Activated gamma-delta T cell treated with Interleukin-2 at 50 U/mL for 16 hours (primary cell): ENCODE results near the gene PXDN.
"Not testable (repeated sequence)": the region's sequence is repeated elsewhere in the genome, so short reads cannot be mapped to it uniquely, and the experiment has no call there.

Experiments
- DNase-seq: peaks from one replicate; pipeline ENCODE4 v3.0.0-alpha.2; 2020

The PXDN gene

GRCh38 chr2:1744446-1745170 lies at the start of gene PXDN:
TSS of gene PXDN (minus strand) at chr2:1744515. CDS start at chr2:1744455, 60 bp downstream.
- no peak for DNase-seq

- DNase-seq = no peak
Measured at GRCh38 chr2:1793868-1794445, 49.6 kb upstream of the PXDN start.

- no peak for DNase-seq
Measured at GRCh38 chr2:1793001-1793867, 48.9 kb upstream of the PXDN start.

- no peak for DNase-seq
Measured at GRCh38 chr2:1791685-1792435, 47.5 kb upstream of the PXDN start.

GRCh38 chr2:1791006-1791605 lies 46.8 kb upstream of the PXDN start:
- no peak for DNase-seq

- DNase-seq = no peak
Measured at GRCh38 chr2:1790473-1790872, 46.2 kb upstream of the PXDN start.

GRCh38 chr2:1789610-1790009 lies 45.3 kb upstream of the PXDN start:
- DNase-seq = no peak

- DNase-seq = no peak
Measured at GRCh38 chr2:1788478-1788959, 44.2 kb upstream of the PXDN start.

- no peak for DNase-seq
Measured at GRCh38 chr2:1787755-1788477, 43.6 kb upstream of the PXDN start.

- no peak for DNase-seq
Measured at GRCh38 chr2:1784986-1785617, 40.8 kb upstream of the PXDN start.

GRCh38 chr2:1784087-1784486 lies 39.8 kb upstream of the PXDN start:
- peak; percentile 32 for DNase-seq

GRCh38 chr2:1782514-1782913 lies 38.2 kb upstream of the PXDN start:
- DNase-seq = no peak

GRCh38 chr2:1781291-1782080 lies 37.2 kb upstream of the PXDN start:
- peak; percentile 73 for DNase-seq

GRCh38 chr2:1780693-1781092 lies 36.4 kb upstream of the PXDN start:
- no peak for DNase-seq

GRCh38 chr2:1780054-1780453 lies 35.7 kb upstream of the PXDN start:
- not testable (repeated sequence) for DNase-seq

GRCh38 chr2:1778566-1778965 lies 34.3 kb upstream of the PXDN start:
- no peak for DNase-seq

GRCh38 chr2:1777781-1778180 lies 33.5 kb upstream of the PXDN start:
- no peak for DNase-seq

GRCh38 chr2:1777156-1777555 lies 32.8 kb upstream of the PXDN start:
- no peak for DNase-seq

GRCh38 chr2:1775511-1776035 lies 31.3 kb upstream of the PXDN start:
- DNase-seq = no peak

- no peak for DNase-seq
Measured at GRCh38 chr2:1774929-1775328, 30.6 kb upstream of the PXDN start.
